NCI-H345 treated with DMSO at 0.1 percent for 48 hours (cell line): ENCODE measurements around the gene CEP192.

Experiments
- DNase-seq: peaks from one replicate; lab custom pipeline; 2025; ENCODE audit not compliant: unreplicated experiment; lab: John Stamatoyannopoulos, UW

The CEP192 gene

GRCh38 chr18:13137670-13138419, 146.7 kb downstream of the CEP192 start:
- no peak for DNase-seq

- DNase-seq, result no peak
Measured at GRCh38 chr18:13138420-13139139, 147.4 kb downstream of the CEP192 start.

- DNase-seq, result no peak
Measured at GRCh38 chr18:13139885-13140450, 148.8 kb downstream of the CEP192 start.

GRCh38 chr18:13141209-13141608, 150.0 kb downstream of the CEP192 start:
- DNase-seq, result no peak

GRCh38 chr18:13145636-13146190, 154.6 kb downstream of the CEP192 start:
- no peak for DNase-seq

- DNase-seq, result no peak
Measured at GRCh38 chr18:13147130-13147529, 156.0 kb downstream of the CEP192 start.

- no peak for DNase-seq
Measured at GRCh38 chr18:13151656-13152055, 160.5 kb downstream of the CEP192 start.

- no peak for DNase-seq
Measured at GRCh38 chr18:13158428-13158827, 167.3 kb downstream of the CEP192 start.

- peak; percentile 67 for DNase-seq
Measured at GRCh38 chr18:13159579-13159978, 168.4 kb downstream of the CEP192 start.

- DNase-seq, result no peak
Measured at GRCh38 chr18:13161276-13161899, 170.2 kb downstream of the CEP192 start.

GRCh38 chr18:13163167-13163927, 172.2 kb downstream of the CEP192 start:
- DNase-seq, result no peak

GRCh38 chr18:13164406-13164805, 173.2 kb downstream of the CEP192 start:
- DNase-seq, result no peak

GRCh38 chr18:13165636-13166423, 174.7 kb downstream of the CEP192 start:
- peak; percentile 65 for DNase-seq

- no peak for DNase-seq
Measured at GRCh38 chr18:13173578-13174145, 182.5 kb downstream of the CEP192 start.
